Right atrium auricular region (tissue), 2 donors: Measurements from ENCODE around the gene UNC93A. TPM values are rescaled to one million over a fixed set of nuclear protein-coding genes. Genes with fewer than 3 reads are reported as not detected.

ENCODE experiments used
- DNase-seq: peaks from one replicate; pipeline ENCODE4 v3.0.0-alpha.2; 2019; ENCODE audit warnings: low spot score
- H3K27ac ChIP-seq, 2 donors: fragments of 200-600 bp; sonication (generic); 1 replicate in 1 of 2; 2 replicates in 1 of 2; pipeline ENCODE4 v1.5.1; 2016 to 2019
- H3K27me3 ChIP-seq, 2 donors: fragments of 200-600 bp; sonication (generic); one replicate each; pipeline versions ENCODE4 v1.5.1 to v1.6.0; 2017 to 2019
- H3K36me3 ChIP-seq: fragments of 200-600 bp; sonication (generic); one replicate; pipeline ENCODE4 v1.5.1; 2016
- H3K4me1 ChIP-seq, 2 donors: fragments of 200-600 bp; sonication (generic); one replicate each; pipeline versions ENCODE4 v1.5.1 to v1.6.0; 2017 to 2019
- H3K4me3 ChIP-seq, 2 donors: fragments of 200-600 bp; sonication (generic); 1 replicate in 1 of 2; 2 replicates in 1 of 2; pipeline ENCODE4 v1.5.1; 2017 to 2019; ENCODE audit warnings: mild to moderate bottlenecking in 1 of 2, moderate library complexity in 1 of 2
- H3K9me3 ChIP-seq, 2 donors: fragments of 200-600 bp; sonication (generic); one replicate each; pipeline ENCODE4 v1.5.1; 2019
- CTCF ChIP-seq, 2 donors: fragments of 200-600 bp; sonication (generic); IDR thresholded peaks; one replicate each; pipeline ENCODE4 v1.5.1; 2019; ENCODE audit warnings: antibody characterized with exemption in 2 of 2
- total RNA-seq, 2 donors: library from RNA; depleted of rRNA; stranded (reverse); fragments of >200 nt; gene quantifications; one replicate each; pipeline ENCODE4 v1.1.0, GENCODE V29; 2016

Gene UNC93A
- total RNA-seq, 2 donors from 2014 or later: not detected

GRCh38 chr6:167345960-167346359 lies 54.8 kb downstream of the UNC93A start:
- no peaks in the 10 kb centered on the region for H3K9me3 ChIP-seq
- H3K36me3 ChIP-seq: no peaks in the 10 kb centered on the region
- H3K27ac ChIP-seq: no peak overlapping the region
- no peak for TF ChIP-seq CTCF (IDR thresholded peaks at IDR 0.05)
- H3K4me3 ChIP-seq: no peak overlapping the region
- DNase-seq: no peak
- peaks cover 0 to 5% of the 10 kb centered on the region in 2 donors for H3K4me1 ChIP-seq
- no peaks in the 10 kb centered on the region for H3K27me3 ChIP-seq

GRCh38 chr6:167347226-167347625 lies 56.1 kb downstream of the UNC93A start:
- Histone ChIP-seq H3K27ac (no peak overlapping the region), H3K4me3 (no peak overlapping the region), H3K4me1 (peaks cover 0 to 14% of the 10 kb centered on the region in 2 donors), H3K27me3 (no peaks in the 10 kb centered on the region), H3K36me3 (no peaks in the 10 kb centered on the region), H3K9me3 (peaks cover 0 to 1% of the 10 kb centered on the region in 2 donors)
- DNase-seq: no peak
- no peak for TF ChIP-seq CTCF (IDR thresholded peaks at IDR 0.05)

- Histone ChIP-seq H3K27ac (no peak overlapping the region), H3K27me3 (no peaks in the 10 kb centered on the region), H3K4me3 (no peak overlapping the region), H3K9me3 (peaks cover 0 to 11% of the 10 kb centered on the region in 2 donors), H3K36me3 (no peaks in the 10 kb centered on the region), H3K4me1 (peaks cover 0 to 14% of the 10 kb centered on the region in 2 donors)
- no peak for DNase-seq
- TF ChIP-seq CTCF (IDR thresholded peaks at IDR 0.05): no peak
These were observed 58.6 kb downstream of the UNC93A start for GRCh38 chr6:167349631-167350274.

GRCh38 chr6:167350275-167350696 lies 59.2 kb downstream of the UNC93A start:
- peaks cover 0 to 11% of the 10 kb centered on the region in 2 donors for H3K9me3 ChIP-seq
- H3K4me3 ChIP-seq: peak overlapping the region in 1 of 2 donors; percentile 54
- peaks cover 0 to 14% of the 10 kb centered on the region in 2 donors for H3K4me1 ChIP-seq
- H3K27me3 ChIP-seq: no peaks in the 10 kb centered on the region
- H3K27ac ChIP-seq: peak overlapping the region in 1 of 2 donors; percentile 51
- TF ChIP-seq CTCF (IDR thresholded peaks at IDR 0.05): no peak
- DNase-seq: no peak
- H3K36me3 ChIP-seq: no peaks in the 10 kb centered on the region

- peak; percentile 64 for DNase-seq
- TF ChIP-seq CTCF (IDR thresholded peaks at IDR 0.05): peak; percentile 39 to 81
- Histone ChIP-seq H3K4me3 (peak overlapping the region; percentile 31 to 54), H3K36me3 (no peaks in the 10 kb centered on the region), H3K9me3 (peaks cover 0 to 11% of the 10 kb centered on the region in 2 donors), H3K27ac (peak overlapping the region; percentile 45 to 51), H3K4me1 (peaks cover 0 to 14% of the 10 kb centered on the region in 2 donors), H3K27me3 (no peaks in the 10 kb centered on the region)
These were observed 59.9 kb downstream of the UNC93A start for GRCh38 chr6:167350731-167351655.
